Loucy (cell line): Measurements from ENCODE around the gene PMEPA1.

Source experiments
- EZH2phosphoT487 ChIP-seq: fragments of 200-600 bp; IDR thresholded peaks from 2 replicates; pipeline ENCODE4 v1.6.1; 2018; ENCODE audit warnings: antibody characterized with exemption, mild to moderate bottlenecking, moderate library complexity, borderline replicate concordance
- TF ChIP-seq, protein P1 (sequence below): fragments of 200-600 bp; sonication (generic); conservative IDR thresholded peaks from 2 replicates; pipeline ENCODE4 v1.5.1; 2014; ENCODE audit warnings: mild to moderate bottlenecking, antibody characterized with exemption, low read length

DNA sequence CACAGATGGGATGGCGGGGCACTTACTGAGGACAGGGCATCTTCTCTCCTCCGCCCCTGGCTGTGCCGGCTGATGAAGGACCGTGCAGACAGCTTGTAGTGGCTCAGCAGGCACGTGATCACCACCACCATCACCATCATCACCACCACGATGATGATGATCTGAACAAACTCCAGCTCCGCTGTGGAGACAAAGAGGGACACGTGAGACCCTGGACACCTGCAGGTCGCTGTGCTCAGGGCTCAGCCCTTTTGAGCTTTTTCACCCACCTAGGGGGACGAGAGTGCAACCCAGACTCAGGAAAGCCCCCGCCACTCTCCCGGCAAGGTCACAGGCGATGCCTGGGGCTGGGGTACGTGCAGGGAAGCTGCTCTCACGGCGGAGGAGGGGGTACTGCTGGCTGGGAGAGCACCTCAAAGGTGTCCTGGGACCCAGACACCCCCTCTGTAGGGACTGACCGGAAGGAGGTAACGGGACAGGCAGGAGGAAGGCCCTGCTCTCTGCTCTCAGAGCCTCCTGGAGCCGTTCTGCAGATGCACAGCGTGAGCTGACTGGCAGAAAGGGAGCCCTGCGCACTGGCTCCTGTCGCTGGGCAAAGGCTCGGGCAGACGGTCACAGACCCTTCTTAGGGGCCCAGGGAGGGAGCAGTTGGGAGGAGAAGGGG is 50.2 kb downstream of the PMEPA1 start:
- TF ChIP-seq, protein P1, sequence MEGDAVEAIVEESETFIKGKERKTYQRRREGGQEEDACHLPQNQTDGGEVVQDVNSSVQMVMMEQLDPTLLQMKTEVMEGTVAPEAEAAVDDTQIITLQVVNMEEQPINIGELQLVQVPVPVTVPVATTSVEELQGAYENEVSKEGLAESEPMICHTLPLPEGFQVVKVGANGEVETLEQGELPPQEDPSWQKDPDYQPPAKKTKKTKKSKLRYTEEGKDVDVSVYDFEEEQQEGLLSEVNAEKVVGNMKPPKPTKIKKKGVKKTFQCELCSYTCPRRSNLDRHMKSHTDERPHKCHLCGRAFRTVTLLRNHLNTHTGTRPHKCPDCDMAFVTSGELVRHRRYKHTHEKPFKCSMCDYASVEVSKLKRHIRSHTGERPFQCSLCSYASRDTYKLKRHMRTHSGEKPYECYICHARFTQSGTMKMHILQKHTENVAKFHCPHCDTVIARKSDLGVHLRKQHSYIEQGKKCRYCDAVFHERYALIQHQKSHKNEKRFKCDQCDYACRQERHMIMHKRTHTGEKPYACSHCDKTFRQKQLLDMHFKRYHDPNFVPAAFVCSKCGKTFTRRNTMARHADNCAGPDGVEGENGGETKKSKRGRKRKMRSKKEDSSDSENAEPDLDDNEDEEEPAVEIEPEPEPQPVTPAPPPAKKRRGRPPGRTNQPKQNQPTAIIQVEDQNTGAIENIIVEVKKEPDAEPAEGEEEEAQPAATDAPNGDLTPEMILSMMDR = no peak
- TF ChIP-seq EZH2phosphoT487 = no peak
